SH-SY5Y (cell line): ENCODE results near the gene CNTNAP5.

Source experiments
- GATA2 ChIP-seq: IDR thresholded peaks from 2 replicates; pipeline ENCODE4 v1.6.1; 2011; ENCODE audit warnings: mild to moderate bottlenecking, low read depth, low read length
- GATA3 ChIP-seq: IDR thresholded peaks from 2 replicates; pipeline ENCODE4 v1.6.1; 2011; ENCODE audit warnings: low read depth, mild to moderate bottlenecking, low read length, moderate library complexity

Gene CNTNAP5

DNA sequence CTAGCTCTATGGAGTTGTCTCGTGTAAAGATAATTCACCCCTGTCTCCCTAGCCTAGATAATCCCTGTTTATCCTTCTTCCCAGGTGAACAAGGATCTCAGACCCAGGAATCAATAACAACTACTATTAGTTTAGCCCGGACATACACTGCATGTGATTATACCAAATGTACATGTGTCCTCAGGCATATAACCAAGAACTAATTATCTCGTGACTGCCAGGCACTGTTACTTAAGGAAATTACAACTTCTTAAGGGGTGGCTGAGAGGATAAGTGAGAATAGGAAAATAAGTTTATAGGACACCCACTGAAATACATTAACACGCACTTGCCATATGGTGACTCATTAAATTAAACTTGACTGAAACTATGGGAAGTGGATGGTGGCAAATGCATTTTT lies 126.6 kb downstream of the CNTNAP5 start:
- TF ChIP-seq GATA2 (no peak), GATA3 (no peak)

- TF ChIP-seq GATA3 (no peak), GATA2 (no peak)
Observed at GRCh38 chr2:124153713-124154112, 128.6 kb downstream of the CNTNAP5 start.

GRCh38 chr2:124159166-124159565 lies 134.1 kb downstream of the CNTNAP5 start:
- TF ChIP-seq GATA3 (no peak), GATA2 (no peak)

DNA sequence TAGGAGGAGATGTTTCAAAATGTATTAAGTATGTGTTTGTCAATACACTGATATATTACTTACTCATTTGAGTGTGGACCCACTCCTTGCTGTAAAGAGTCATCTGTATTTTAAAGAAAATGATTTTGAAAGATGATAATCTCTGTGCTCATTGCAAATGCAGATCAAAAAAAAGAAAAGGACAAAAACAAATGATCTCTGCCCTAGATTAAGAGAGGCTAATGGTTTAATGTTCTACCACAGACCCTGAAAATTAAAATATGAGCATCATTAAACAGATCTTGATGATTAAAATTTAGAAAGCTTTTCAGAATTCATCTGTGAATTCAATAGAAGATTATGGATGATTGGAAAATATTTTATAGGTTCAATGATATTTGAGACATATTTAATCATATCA lies 136.5 kb downstream of the CNTNAP5 start:
- TF ChIP-seq GATA3: peak; percentile 66
- TF ChIP-seq GATA2: no peak

GRCh38 chr2:124162256-124162655 lies 137.2 kb downstream of the CNTNAP5 start:
- no peak for TF ChIP-seq GATA2

- TF ChIP-seq GATA2: no peak
- TF ChIP-seq GATA3: no peak
Observed at GRCh38 chr2:124163840-124164239, 138.8 kb downstream of the CNTNAP5 start.

- TF ChIP-seq GATA3: no peak
- TF ChIP-seq GATA2: no peak
Observed at GRCh38 chr2:124165698-124166097, 140.6 kb downstream of the CNTNAP5 start.

DNA sequence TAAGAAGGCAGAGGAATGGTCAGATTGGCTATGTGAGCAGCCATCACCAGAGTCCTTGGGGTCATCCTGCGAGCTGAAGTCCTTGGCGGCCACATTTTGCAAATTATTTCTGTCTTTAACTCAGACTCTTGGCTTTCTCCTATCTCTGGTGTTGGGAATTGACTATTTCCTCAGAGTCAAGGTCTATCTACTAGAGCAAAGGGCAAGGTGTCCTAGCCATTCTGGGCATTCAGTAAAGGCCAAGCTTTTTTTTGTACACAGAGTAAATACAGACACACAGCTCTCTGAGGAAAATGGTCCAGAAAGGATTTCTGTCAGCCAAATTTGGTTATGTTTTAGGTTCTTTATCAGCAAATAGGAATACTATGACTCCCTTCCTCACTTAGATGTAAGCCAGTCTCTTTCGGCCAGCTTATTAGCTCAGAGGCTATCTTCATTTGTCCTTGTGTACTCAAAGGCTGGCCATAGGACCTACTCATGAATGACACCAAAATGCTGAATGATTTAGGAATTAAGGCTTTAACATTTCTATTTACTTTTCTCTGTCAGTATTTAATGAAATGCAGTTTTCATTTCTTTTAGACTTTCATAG lies 146.5 kb downstream of the CNTNAP5 start:
- no peak for TF ChIP-seq GATA2
- no peak for TF ChIP-seq GATA3

DNA sequence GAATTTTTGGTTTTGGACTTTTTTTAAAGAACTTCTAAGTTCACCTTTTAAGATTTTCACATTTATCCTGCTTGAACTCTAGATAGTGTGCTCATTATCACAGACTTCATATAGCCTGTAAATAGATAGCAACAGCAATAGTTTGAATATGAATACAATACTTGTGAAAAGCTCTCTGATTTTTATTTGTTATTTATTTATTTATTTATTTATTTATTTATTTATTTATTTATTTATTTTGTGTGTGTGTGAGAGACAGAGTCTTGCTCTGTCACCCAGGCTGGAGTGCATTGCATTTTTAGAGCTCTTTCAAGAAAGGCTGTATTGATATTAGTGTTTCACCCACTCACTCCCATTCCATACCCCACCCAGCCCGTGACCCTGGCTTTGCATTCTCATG lies 153.6 kb downstream of the CNTNAP5 start:
- TF ChIP-seq GATA3: no peak
- no peak for TF ChIP-seq GATA2

- TF ChIP-seq GATA3: no peak
- no peak for TF ChIP-seq GATA2
Observed at GRCh38 chr2:124180635-124181034, 155.5 kb downstream of the CNTNAP5 start.

- no peak for TF ChIP-seq GATA2
- TF ChIP-seq GATA3: no peak
Observed at GRCh38 chr2:124186801-124187200, 161.7 kb downstream of the CNTNAP5 start.

DNA sequence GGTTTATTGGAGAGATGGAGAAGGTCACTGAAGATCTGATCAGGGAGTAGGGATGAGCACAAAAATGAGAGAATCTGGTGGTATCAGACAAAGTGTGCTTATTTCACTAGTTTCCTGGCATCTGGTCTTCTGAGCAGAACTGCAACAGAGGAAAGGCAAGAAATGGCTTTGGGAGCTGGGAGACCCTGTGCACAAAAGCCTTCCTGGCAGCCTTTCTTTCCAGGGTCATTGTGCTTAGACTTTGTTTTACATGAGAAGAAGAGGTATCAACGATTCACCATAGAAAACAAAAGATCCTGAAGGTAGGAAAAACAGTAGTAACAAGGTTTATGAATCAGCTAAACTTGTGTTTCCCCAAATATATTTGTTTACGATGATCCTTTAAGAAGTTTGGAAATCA lies 162.9 kb downstream of the CNTNAP5 start:
- no peak for TF ChIP-seq GATA3
- TF ChIP-seq GATA2: no peak

GRCh38 chr2:124193706-124194105 lies 168.6 kb downstream of the CNTNAP5 start:
- TF ChIP-seq GATA2: no peak
- no peak for TF ChIP-seq GATA3

- TF ChIP-seq GATA3 (no peak), GATA2 (no peak)
Observed at GRCh38 chr2:124201713-124202112, 176.6 kb downstream of the CNTNAP5 start.

- TF ChIP-seq GATA3 (no peak), GATA2 (no peak)
Observed at GRCh38 chr2:124209441-124209840, 184.4 kb downstream of the CNTNAP5 start.

- TF ChIP-seq GATA2: no peak
- no peak for TF ChIP-seq GATA3
Observed at GRCh38 chr2:124211461-124211860, 186.4 kb downstream of the CNTNAP5 start.

DNA sequence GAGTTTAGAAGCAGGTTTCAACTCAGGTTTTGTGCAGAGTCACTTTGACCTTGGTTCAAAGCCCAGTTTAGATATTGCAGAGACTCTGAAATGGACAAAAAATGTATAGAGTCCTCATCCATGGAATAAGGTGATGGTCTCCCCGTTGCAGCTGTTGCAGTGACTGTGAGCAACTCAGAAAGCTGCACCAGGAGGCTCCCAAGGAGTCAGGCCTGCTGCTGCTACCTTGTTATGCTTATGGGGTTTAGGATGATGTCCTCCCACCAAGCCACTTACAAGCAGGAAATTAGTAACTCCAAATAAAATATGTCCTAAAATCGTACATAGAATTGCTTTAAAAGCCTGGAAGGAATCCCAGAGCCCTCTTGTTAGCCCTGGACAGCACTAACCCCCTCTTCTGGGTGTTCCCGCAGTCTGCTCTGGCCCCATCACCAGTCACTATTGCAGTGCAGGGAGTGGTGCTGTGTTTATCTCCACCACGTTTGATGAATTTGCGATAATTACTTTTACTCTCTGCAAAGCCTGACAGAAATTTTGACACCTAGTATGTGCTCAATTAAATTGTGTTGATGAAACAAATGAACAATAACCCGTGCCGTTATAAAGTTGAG lies 189.0 kb downstream of the CNTNAP5 start:
- TF ChIP-seq GATA3 (no peak), GATA2 (no peak)
